IPS-NIHi11 (cell line): ENCODE data around the gene MYO1B.

Source experiments
- DNase-seq: peaks from one replicate; pipeline ENCODE4 v3.0.0; 2012; ENCODE audit warnings: mixed read lengths, low spot score

The MYO1B gene

GRCh38 chr2:191298306-191298705 lies 53.1 kb downstream of the MYO1B start:
- DNase-seq: no peak

GRCh38 chr2:191299010-191299409 lies 53.8 kb downstream of the MYO1B start:
- DNase-seq: no peak

GRCh38 chr2:191299866-191300265 lies 54.7 kb downstream of the MYO1B start:
- no peak for DNase-seq

GRCh38 chr2:191301971-191302370 lies 56.8 kb downstream of the MYO1B start:
- no peak for DNase-seq

GRCh38 chr2:191302459-191303139 lies 57.4 kb downstream of the MYO1B start:
- DNase-seq: peak; percentile 19

- DNase-seq: no peak
These were observed 58.2 kb downstream of the MYO1B start for GRCh38 chr2:191303140-191304005.

- no peak for DNase-seq
These were observed 60.0 kb downstream of the MYO1B start for GRCh38 chr2:191304939-191305875.

- no peak for DNase-seq
These were observed 62.8 kb downstream of the MYO1B start for GRCh38 chr2:191308026-191308425.

GRCh38 chr2:191311156-191311555 lies 66.0 kb downstream of the MYO1B start:
- DNase-seq: no peak

- DNase-seq: no peak
These were observed 66.4 kb downstream of the MYO1B start for GRCh38 chr2:191311627-191312026.

GRCh38 chr2:191312163-191312562 lies 67.0 kb downstream of the MYO1B start:
- DNase-seq: no peak

- DNase-seq: no peak
These were observed 67.5 kb downstream of the MYO1B start for GRCh38 chr2:191312662-191313061.

- no peak for DNase-seq
These were observed 69.6 kb downstream of the MYO1B start for GRCh38 chr2:191314697-191315364.

GRCh38 chr2:191315365-191315752 lies 70.2 kb downstream of the MYO1B start:
- DNase-seq: no peak

GRCh38 chr2:191316246-191316994 lies 71.2 kb downstream of the MYO1B start:
- no peak for DNase-seq

- DNase-seq: no peak
These were observed 73.0 kb downstream of the MYO1B start for GRCh38 chr2:191318037-191318728.

- peak; percentile 62 for DNase-seq
These were observed 73.5 kb downstream of the MYO1B start for GRCh38 chr2:191318729-191319078.

GRCh38 chr2:191319186-191319585 lies 74.0 kb downstream of the MYO1B start:
- no peak for DNase-seq

- DNase-seq: no peak
These were observed 75.7 kb downstream of the MYO1B start for GRCh38 chr2:191320881-191321280.

- peak; percentile 22 for DNase-seq
These were observed 76.9 kb downstream of the MYO1B start for GRCh38 chr2:191321861-191322662.
